D721Med (cell line): ENCODE measurements around the gene U2AF2.

Experiments
- DNase-seq: peaks from one replicate; pipeline ENCODE4 v3.0.0; 2011; ENCODE audit warnings: low spot score; ENCODE audit not compliant: insufficient read length
- FAIRE-seq: peaks from 2 replicates; lab custom pipeline; 2011; peaks lifted over from hg19 to GRCh38; lab: Jason Lieb, UNC
- TF ChIP-seq, protein P1 (sequence below): IDR thresholded peaks from 2 replicates; pipeline ENCODE4 v1.5.1; 2012; ENCODE audit warnings: mild to moderate bottlenecking, control low read depth; ENCODE audit not compliant: insufficient read depth; ENCODE audit errors: missing control alignments

U2AF2 gene

DNA sequence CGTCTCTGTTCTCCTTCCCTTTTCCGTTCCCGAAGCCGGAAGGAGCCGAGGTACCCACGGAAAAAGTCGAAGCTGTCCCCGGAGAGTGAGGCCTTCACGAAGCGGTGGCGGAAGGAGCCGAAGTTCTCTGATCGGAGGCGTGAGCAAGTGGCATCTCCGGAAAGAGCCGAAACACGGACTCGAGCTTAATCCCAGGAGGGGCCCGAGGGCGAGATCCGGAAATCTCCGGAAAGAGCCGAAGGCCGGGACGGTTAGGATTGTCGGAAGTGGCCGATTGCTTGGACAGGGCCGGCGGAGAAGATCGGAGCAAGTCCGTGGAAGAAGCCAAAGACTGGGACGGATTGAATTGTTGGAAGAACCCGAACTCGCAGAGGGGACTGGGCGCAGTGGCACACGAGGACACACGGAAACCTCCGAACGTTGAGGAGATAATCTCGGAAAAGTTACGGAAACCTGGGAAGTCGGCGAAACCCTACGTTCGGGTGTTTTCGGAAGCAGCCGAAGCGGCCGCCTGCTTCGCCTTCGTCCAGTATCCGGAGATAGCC is 440 bp upstream of the U2AF2 start:
- FAIRE-seq (no peak), DNase-seq (no peak)
- TF ChIP-seq, protein P1, sequence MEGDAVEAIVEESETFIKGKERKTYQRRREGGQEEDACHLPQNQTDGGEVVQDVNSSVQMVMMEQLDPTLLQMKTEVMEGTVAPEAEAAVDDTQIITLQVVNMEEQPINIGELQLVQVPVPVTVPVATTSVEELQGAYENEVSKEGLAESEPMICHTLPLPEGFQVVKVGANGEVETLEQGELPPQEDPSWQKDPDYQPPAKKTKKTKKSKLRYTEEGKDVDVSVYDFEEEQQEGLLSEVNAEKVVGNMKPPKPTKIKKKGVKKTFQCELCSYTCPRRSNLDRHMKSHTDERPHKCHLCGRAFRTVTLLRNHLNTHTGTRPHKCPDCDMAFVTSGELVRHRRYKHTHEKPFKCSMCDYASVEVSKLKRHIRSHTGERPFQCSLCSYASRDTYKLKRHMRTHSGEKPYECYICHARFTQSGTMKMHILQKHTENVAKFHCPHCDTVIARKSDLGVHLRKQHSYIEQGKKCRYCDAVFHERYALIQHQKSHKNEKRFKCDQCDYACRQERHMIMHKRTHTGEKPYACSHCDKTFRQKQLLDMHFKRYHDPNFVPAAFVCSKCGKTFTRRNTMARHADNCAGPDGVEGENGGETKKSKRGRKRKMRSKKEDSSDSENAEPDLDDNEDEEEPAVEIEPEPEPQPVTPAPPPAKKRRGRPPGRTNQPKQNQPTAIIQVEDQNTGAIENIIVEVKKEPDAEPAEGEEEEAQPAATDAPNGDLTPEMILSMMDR: no peak

DNA sequence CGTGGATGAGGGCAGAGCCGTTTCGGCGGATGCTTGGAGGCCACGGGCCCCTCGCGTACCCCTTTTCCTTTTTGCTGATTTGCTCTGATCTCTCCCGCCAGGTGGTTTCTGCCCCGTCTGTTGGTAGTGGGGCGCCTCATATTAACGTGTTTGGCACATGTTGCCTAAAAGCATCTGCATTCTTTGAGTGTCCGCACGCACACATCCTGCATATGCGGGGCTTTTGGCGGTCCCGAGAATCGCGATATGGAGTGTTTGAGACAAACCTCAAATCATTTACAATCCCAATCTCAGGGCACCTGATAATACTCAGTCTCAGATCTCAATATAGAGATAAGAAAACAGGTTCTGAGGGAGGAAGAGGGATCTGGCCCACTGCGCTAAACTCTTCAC is 809 bp downstream of the U2AF2 start:
- FAIRE-seq: no peak
- no peak for DNase-seq

DNA sequence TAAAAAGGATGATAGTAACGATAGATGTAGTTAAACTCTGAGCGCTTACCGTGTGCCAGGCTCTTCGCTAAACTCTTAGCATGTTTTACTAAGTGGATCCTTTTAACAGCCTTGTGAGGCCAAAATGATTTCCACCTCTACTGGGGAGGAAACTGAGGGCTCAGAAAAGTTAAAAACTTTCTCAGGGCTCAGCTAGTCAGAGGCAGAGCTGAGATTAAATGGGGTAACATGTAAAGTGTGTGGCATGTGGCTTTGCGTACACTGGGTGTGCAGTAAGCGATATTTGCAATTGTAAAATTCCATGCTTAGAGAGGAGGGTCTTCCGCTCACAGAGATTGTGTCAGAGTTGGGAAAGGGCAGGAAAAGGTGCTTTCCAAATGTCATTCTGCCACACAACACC is 1.7 kb downstream of the U2AF2 start:
- FAIRE-seq: no peak

More for the DNA sequence above, 809 bp downstream of the U2AF2 start:
- TF ChIP-seq, protein P1: no peak

DNA sequence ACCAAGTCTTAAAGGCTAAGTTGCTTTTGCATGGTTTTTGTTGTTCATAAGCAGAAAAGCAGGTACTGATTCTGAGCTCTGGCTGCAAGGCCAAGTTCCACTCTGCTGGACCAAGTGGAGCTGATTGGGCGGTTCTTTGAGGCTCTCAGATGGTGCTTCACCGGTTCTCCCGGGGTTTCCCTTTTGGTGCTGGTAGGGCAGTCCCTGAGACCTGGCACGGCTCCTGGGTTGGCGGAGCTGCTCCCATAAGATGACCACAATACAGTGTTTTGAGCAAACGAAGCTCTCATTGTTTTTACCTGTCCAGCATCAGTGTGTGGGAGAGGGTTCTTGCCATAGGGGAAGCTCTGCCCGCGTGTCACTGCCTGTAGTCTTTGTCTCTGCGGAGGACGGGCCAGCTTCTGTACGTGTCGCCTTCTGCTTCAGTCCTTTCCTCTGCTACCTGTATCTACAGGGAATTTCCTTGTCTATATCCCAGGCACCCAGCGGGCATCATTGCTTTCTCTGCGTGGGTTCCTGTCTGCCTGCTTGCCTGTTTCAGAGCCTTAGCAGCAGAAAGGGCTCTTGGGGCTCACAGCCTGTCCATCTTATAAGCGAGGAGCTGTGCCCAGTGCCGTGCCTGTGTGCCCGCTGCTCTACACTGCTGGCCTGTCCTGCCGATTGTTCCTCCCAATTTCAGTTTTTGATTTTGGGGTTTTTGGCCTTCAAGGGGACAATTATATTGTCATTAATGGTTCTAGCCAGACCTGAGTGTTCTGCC is 2.3 kb downstream of the U2AF2 start:
- no peak for FAIRE-seq
- no peak for DNase-seq
- TF ChIP-seq, protein P1: no peak

More for the DNA sequence above, 1.7 kb downstream of the U2AF2 start:
- TF ChIP-seq, protein P1: no peak
- no peak for DNase-seq

DNA sequence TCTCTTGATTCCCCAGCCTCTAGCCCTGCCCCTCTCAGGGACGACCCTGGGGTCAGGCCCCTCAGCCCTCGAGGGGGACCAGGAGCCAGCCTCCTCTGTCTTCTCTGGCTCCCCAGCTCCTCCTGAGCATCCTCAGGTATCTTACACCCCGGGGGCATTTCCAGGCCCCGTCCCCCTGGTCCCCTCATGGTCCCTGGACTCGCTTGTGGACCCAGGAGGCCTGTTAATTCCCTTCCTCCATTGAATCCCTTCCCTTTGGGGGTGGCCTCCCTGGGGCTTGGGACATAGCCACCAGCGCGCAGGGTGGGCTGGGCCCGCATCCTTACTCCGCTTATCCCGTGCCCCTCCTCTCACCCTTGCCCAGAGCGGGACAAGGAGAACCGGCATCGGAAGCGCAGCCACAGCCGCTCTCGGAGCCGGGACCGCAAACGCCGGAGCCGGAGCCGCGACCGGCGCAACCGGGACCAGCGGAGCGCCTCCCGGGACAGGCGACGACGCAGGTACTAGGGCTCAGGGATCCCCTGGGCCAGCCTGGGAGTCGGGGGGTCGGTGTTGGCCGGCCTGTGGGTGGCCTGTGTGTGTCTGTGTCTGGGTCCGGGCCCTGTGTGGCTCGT is 4.1 kb downstream of the U2AF2 start:
- FAIRE-seq (no peak), DNase-seq (no peak)
- TF ChIP-seq, protein P1: no peak

DNA sequence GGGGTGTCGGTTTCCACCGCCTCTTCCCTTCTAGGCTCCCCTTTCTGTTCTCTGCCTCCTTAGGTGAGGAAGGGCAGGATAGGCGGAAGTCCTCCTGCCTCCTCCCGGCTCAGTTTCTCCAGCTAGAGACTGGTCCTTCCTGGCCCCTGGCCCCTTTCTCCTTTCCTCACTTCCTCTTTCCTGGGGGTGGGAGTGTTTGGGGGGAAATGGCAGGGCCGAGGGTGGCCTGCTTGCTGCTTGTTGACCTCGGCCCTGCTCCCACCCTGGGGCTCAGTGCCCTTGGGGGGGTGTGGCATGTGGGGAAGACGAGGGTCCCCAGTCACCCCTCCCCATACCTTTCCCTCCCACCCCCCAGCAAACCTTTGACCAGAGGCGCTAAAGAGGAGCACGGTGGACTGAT is 5.0 kb downstream of the U2AF2 start:
- FAIRE-seq (no peak), DNase-seq (no peak)
- TF ChIP-seq, protein P1: no peak
